Loucy (cell line): ENCODE data around the gene ANKDD1A.

Experiments
- CTCF ChIP-seq: fragments of 200-600 bp; sonication (generic); conservative IDR thresholded peaks from 2 replicates; pipeline ENCODE4 v1.5.1; 2014; ENCODE audit warnings: mild to moderate bottlenecking, antibody characterized with exemption, low read length
- EZH2phosphoT487 ChIP-seq: fragments of 200-600 bp; IDR thresholded peaks from 2 replicates; pipeline ENCODE4 v1.6.1; 2018; ENCODE audit warnings: antibody characterized with exemption, mild to moderate bottlenecking, moderate library complexity, borderline replicate concordance

GRCh38 chr15:64923546-64923945 is 11.8 kb downstream of the ANKDD1A start:
- TF ChIP-seq CTCF (no peak), EZH2phosphoT487 (no peak)
